ENCODE data around the gene CAMTA2. TPM values are rescaled to one million over a fixed set of nuclear protein-coding genes. Genes with fewer than 3 reads are reported as not detected.

CAMTA2 gene
- total RNA-seq, 2 donors from 2014 or later: 17.1 to 48.8 TPM

DNA sequence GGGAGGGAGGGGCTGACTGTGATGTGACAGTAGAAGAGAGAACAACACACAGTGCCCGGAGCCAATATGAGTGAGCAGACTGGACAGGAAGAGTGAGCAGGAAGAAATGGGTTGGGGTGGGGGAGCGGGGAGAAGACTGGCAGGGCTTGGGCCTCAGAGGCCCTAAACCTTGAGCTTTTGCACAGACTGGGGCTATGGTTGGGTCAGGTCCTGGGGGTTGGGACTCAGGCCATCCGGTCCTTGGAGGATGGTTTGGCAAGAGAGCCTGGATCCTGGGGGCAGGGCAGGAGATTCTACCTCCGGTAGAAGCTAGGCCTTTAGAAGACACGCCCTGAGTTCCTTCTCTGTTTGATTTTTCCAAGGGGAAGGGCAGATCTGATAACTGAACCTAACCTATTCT, 1.1 kb downstream of the CAMTA2 start:
- no peaks in the 10 kb centered on the region for H3K9me3 ChIP-seq
- WGBS, 2 donors: 22 to 26% methylated on average over 5 of the region's 5 CpGs
- no peak for ATAC-seq
- H3K4me1 ChIP-seq: peaks cover 23% of the 10 kb centered on the region
- H3K27ac ChIP-seq: peak overlapping the region; percentile 79 to 96 (median 88)
- intact Hi-C loops (cut with DNase I): no loop called here
- no peak for TF ChIP-seq POLR2A (IDR thresholded peaks at IDR 0.05)
- TF ChIP-seq, protein P1, sequence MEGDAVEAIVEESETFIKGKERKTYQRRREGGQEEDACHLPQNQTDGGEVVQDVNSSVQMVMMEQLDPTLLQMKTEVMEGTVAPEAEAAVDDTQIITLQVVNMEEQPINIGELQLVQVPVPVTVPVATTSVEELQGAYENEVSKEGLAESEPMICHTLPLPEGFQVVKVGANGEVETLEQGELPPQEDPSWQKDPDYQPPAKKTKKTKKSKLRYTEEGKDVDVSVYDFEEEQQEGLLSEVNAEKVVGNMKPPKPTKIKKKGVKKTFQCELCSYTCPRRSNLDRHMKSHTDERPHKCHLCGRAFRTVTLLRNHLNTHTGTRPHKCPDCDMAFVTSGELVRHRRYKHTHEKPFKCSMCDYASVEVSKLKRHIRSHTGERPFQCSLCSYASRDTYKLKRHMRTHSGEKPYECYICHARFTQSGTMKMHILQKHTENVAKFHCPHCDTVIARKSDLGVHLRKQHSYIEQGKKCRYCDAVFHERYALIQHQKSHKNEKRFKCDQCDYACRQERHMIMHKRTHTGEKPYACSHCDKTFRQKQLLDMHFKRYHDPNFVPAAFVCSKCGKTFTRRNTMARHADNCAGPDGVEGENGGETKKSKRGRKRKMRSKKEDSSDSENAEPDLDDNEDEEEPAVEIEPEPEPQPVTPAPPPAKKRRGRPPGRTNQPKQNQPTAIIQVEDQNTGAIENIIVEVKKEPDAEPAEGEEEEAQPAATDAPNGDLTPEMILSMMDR (IDR thresholded peaks at IDR 0.05): no peak
- DNase-seq: no peak
- no peaks in the 10 kb centered on the region for H3K27me3 ChIP-seq
- peak overlapping the region; percentile 91 to 96 for H3K4me3 ChIP-seq
- H3K36me3 ChIP-seq (replicated peaks in 1 of 2; ENCODE audit: insufficient read depth in 1 of 2, low read depth in 2 of 2): peaks cover 0 to 3% of the 10 kb centered on the region in 2 donors

DNA sequence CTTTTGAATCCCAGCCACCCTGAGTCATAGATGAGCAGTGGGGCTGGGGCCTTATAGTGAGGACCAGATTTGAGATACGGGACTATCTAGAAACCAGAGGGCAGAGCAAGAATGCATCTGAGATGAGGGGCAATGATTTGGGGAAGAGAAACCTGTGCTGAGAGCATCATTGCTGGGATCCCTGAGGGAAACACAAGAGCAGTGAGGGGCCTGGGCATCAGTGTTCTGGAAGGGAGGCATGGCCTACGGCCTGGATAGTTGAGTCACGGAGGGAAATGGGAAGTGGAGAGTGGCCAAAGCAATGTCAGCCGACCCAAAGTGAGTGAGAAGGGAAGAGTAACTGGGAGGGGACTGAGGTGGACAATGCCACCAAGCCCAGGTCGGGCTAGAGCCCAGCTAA, 5.2 kb downstream of the CAMTA2 start:
- TF ChIP-seq, protein P1 (IDR thresholded peaks at IDR 0.05): no peak
- TF ChIP-seq POLR2A (IDR thresholded peaks at IDR 0.05): no peak
- Histone ChIP-seq H3K9me3 (no peaks in the 10 kb centered on the region), H3K4me1 (peaks cover 13% of the 10 kb centered on the region), H3K4me3 (no peak overlapping the region), H3K27ac (no peak overlapping the region), H3K27me3 (no peaks in the 10 kb centered on the region), H3K36me3 (replicated peaks in 1 of 2; ENCODE audit: insufficient read depth in 1 of 2, low read depth in 2 of 2) (peaks cover 0 to 4% of the 10 kb centered on the region in 2 donors)
- ATAC-seq (no peak), DNase-seq (no peak)
- intact Hi-C loops (cut with DNase I): no loop called here
- 56 to 71% methylated on average over 5 of the region's 5 CpGs for WGBS, 2 donors

DNA sequence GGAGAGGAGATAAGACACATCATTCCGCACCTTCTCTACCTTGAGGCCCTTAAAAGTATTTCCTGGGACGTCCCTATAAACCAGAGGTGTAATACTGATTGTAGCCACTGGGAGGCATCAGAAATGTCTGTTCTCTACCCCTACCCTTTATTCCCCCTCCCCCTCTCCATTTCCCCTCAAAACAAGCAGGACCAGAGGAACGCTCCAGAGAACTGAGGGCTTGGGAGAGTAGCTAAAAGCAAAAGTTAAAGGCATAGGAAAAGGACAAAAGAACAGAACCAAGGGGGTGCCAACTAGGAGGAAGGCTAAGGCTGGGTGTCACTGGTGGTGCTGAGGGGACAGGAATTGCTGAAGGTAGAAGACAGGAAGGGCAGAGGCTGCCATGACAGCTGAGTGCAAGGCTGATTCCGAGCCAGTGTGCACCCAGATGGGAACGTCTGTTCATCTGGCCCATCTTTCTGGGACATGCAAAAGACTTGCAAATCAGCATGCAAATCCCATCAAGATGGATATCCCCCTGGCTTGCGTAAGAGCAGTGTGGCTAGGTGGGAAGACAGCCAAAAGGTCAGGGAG, 6.7 kb downstream of the CAMTA2 start:
- H3K27ac ChIP-seq: no peak overlapping the region
- ATAC-seq (peak; percentile 77), DNase-seq (peak in 3 of 4 donors; percentile 36 to 66 (median 42))
- no peaks in the 10 kb centered on the region for H3K27me3 ChIP-seq
- peaks cover 0 to 4% of the 10 kb centered on the region in 2 donors for H3K36me3 ChIP-seq (replicated peaks in 1 of 2; ENCODE audit: insufficient read depth in 1 of 2, low read depth in 2 of 2)
- no peak for TF ChIP-seq POLR2A (IDR thresholded peaks at IDR 0.05)
- TF ChIP-seq, protein P1 (IDR thresholded peaks at IDR 0.05): peak; percentile 57 to 86 (median 75)
- H3K4me1 ChIP-seq: peaks cover 7% of the 10 kb centered on the region
- intact Hi-C loops (cut with DNase I): no loop called here
- no peaks in the 10 kb centered on the region for H3K9me3 ChIP-seq
- H3K4me3 ChIP-seq: no peak overlapping the region
- 32% methylated on average over 6 of the region's 6 CpGs for WGBS, 2 donors

DNA sequence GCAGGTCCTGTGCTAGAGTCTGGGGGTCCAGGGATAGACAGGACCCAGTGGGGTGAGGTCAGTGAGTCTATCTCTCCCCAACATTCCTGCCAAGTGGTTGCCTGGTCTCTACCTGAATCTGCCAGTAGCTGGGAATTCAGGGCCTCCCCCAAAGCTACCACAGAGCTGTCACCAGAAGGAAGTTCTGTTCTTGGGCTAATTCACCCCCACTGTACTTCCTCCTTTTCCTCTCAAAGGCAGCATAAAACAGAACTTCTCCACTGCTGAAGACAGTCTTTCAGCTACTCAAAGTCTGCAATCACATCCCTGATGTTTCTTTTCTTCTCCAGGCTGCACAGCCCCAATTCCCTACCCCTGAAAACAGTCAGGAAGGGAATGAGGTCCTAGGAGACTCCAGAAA, 8.7 kb downstream of the CAMTA2 start:
- Histone ChIP-seq H3K9me3 (no peaks in the 10 kb centered on the region), H3K4me1 (peaks cover 10% of the 10 kb centered on the region), H3K36me3 (replicated peaks in 1 of 2; ENCODE audit: insufficient read depth in 1 of 2, low read depth in 2 of 2) (peaks cover 0 to 4% of the 10 kb centered on the region in 2 donors), H3K27ac (no peak overlapping the region), H3K27me3 (no peaks in the 10 kb centered on the region), H3K4me3 (no peak overlapping the region)
- DNase-seq (no peak), ATAC-seq (no peak)
- no peak for TF ChIP-seq POLR2A (IDR thresholded peaks at IDR 0.05)
- TF ChIP-seq, protein P1 (IDR thresholded peaks at IDR 0.05): no peak
- intact Hi-C loops (cut with DNase I): no loop called here

DNA sequence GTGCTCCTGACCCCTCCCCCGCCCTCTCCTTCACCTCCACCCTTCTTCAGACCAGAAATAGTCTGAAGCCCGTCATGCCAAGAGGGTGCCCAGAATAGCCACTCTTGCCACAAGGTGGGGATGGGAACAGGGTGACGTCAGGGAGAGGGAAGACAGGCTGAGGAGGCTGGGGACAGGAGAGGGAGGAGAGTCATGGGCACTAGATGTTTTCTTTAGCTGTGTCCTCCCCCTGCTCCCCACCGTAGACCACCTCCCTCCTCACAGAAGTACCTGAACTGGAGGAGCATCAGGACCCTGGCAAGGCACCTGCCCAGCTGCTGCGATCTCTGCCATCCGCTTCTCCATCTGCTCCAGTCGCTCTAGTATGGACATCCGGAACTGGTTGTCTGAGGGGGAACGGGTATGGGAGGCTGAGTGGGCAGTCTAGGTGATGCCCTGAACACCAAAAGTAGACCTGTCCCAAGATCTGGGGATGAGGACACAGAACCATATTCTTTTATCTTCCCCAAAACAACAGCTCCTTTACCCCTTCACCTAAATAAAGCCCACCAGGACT, 13.3 kb downstream of the CAMTA2 start:
- H3K27ac ChIP-seq: no peak overlapping the region
- no peaks in the 10 kb centered on the region for H3K27me3 ChIP-seq
- H3K36me3 ChIP-seq (replicated peaks in 1 of 2; ENCODE audit: insufficient read depth in 1 of 2, low read depth in 2 of 2): peaks cover 0 to 6% of the 10 kb centered on the region in 2 donors
- 82 to 88% methylated on average over 9 of the region's 9 CpGs for WGBS, 2 donors
- no peak for ATAC-seq
- DNase-seq: no peak
- peaks cover 11% of the 10 kb centered on the region for H3K4me1 ChIP-seq
- H3K4me3 ChIP-seq: no peak overlapping the region
- no peaks in the 10 kb centered on the region for H3K9me3 ChIP-seq
- TF ChIP-seq POLR2A (IDR thresholded peaks at IDR 0.05): no peak
- TF ChIP-seq, protein P1 (IDR thresholded peaks at IDR 0.05): no peak
- intact Hi-C loops (cut with DNase I): no loop called here

All from body of pancreas (tissue), 4 donors.